GM21723 (cell line): ENCODE data around the gene SCN1B.
"Not testable (repeated sequence)": the region's sequence is repeated elsewhere in the genome, so short reads cannot be mapped to it uniquely, and the experiment has no call there.

Source experiments
- ATAC-seq: cut with Tn5 transposase; IDR thresholded peaks from one replicate; pipeline ENCODE4 v1.9.1; 2021; ENCODE audit warnings: mild to moderate bottlenecking, moderate library complexity; ENCODE audit not compliant: unreplicated experiment

The SCN1B gene

GRCh38 chr19:35015954-35016351 is 14.3 kb upstream of the SCN1B start:
- ATAC-seq = no peak

- ATAC-seq = no peak
Measured at GRCh38 chr19:35017507-35017906, 12.8 kb upstream of the SCN1B start.

GRCh38 chr19:35018379-35018778 is 11.9 kb upstream of the SCN1B start:
- ATAC-seq = no peak

GRCh38 chr19:35019144-35019543 is 11.1 kb upstream of the SCN1B start:
- ATAC-seq = no peak

- ATAC-seq = no peak
Measured at GRCh38 chr19:35021016-35021415, 9.3 kb upstream of the SCN1B start.

GRCh38 chr19:35021596-35021995 is 8.7 kb upstream of the SCN1B start:
- ATAC-seq = no peak

- no peak for ATAC-seq
Measured at GRCh38 chr19:35022460-35022859, 7.8 kb upstream of the SCN1B start.

GRCh38 chr19:35023428-35023827 is 6.8 kb upstream of the SCN1B start:
- no peak for ATAC-seq

- ATAC-seq = no peak
Measured at GRCh38 chr19:35024095-35024494, 6.2 kb upstream of the SCN1B start.

- ATAC-seq = no peak
Measured at GRCh38 chr19:35025969-35026368, 4.3 kb upstream of the SCN1B start.

GRCh38 chr19:35026418-35026817 is 3.9 kb upstream of the SCN1B start:
- no peak for ATAC-seq

GRCh38 chr19:35027009-35027408 is 3.3 kb upstream of the SCN1B start:
- ATAC-seq = no peak

- no peak for ATAC-seq
Measured at GRCh38 chr19:35027851-35028599, 2.2 kb upstream of the SCN1B start.

GRCh38 chr19:35028600-35028885 is 1.7 kb upstream of the SCN1B start:
- ATAC-seq = not testable (repeated sequence)

- not testable (repeated sequence) for ATAC-seq
Measured at GRCh38 chr19:35029275-35029736, 964 bp upstream of the SCN1B start.

GRCh38 chr19:35029737-35030256 is 473 bp upstream of the SCN1B start:
- no peak for ATAC-seq

GRCh38 chr19:35031072-35031881 is 1.0 kb downstream of the SCN1B start:
- no peak for ATAC-seq

- ATAC-seq = no peak
Measured at GRCh38 chr19:35032356-35032865, 2.1 kb downstream of the SCN1B start.

- ATAC-seq = no peak
Measured at GRCh38 chr19:35033067-35034004, 3.1 kb downstream of the SCN1B start.

GRCh38 chr19:35034005-35034502 is 3.8 kb downstream of the SCN1B start:
- no peak for ATAC-seq
